K562 (cell line): ENCODE data around the gene PMIS2. TPM values are rescaled to one million over a fixed set of nuclear protein-coding genes. Genes with fewer than 3 reads are reported as not detected.

ENCODE experiments used
- CBFA2T3 ChIP-seq: fragments of 450-650 bp; IDR thresholded peaks from 2 replicates; pipeline ENCODE4 v1.6.1; 2017
- CBX3 ChIP-seq, 2 experiments: IDR thresholded peaks; 1 replicate in 1 of 2; 2 replicates in 1 of 2; pipeline ENCODE4 v1.6.1; 2012; ENCODE audit warnings: inconsistent platforms in 2 of 2, low read length in 2 of 2, borderline replicate concordance in 1 of 2, control low read depth in 1 of 2
- CEBPG ChIP-seq, 3 experiments: fragments of 200-800 bp in 1 of 3; sonication (Bioruptor generic) in 1 of 3; sonication (generic) in 1 of 3; formaldehyde crosslinking in 1 of 3; IDR thresholded peaks in 2 of 3; conservative IDR thresholded peaks in 1 of 3; 2 replicates each; pipeline versions ENCODE4 v1.6.1 to v1.8.0; 2016 to 2022; ENCODE audit warnings: missing compliant biosample characterization in 2 of 3, missing genetic modification characterization in 2 of 3, mild to moderate bottlenecking in 1 of 3, missing genetic modification reagents in 1 of 3
- CHCHD3 ChIP-seq: fragments of 250-450 bp; sonication (Bioruptor Pico); IDR thresholded peaks from 2 replicates; pipeline ENCODE4 v2.1.2; 2022; ENCODE audit warnings: mild to moderate bottlenecking
- GTF2E2 ChIP-seq: fragments of 200-800 bp; sonication (Bioruptor generic); IDR thresholded peaks from 2 replicates; pipeline ENCODE4 v1.6.1; 2016; ENCODE audit warnings: missing genetic modification characterization, missing compliant biosample characterization
- RNF2 ChIP-seq: sonication (generic); IDR thresholded peaks from 2 replicates; pipeline ENCODE4 v1.6.1; 2016
- SIN3B ChIP-seq: fragments of 450-650 bp; IDR thresholded peaks from 2 replicates; pipeline ENCODE4 v1.6.1; 2017; ENCODE audit warnings: low read depth, mild to moderate bottlenecking, moderate library complexity
- SRF ChIP-seq, 2 experiments: fragments of 250-450, 450-650 bp in 1 of 2; sonication (Bioruptor Pico) in 1 of 2; sonication (generic) in 1 of 2; formaldehyde crosslinking; IDR thresholded peaks; 2 replicates each; pipeline versions ENCODE4 v1.5.0 to v1.5.1; 2020 to 2022; ENCODE audit warnings: mild to moderate bottlenecking in 1 of 2, missing genetic modification reagents in 1 of 2
- ZNF592 ChIP-seq: fragments of 450-650 bp; IDR thresholded peaks from 2 replicates; pipeline ENCODE4 v1.6.1; 2017; ENCODE audit warnings: antibody characterized with exemption, mild to moderate bottlenecking
- polyA plus RNA-seq, 8 experiments: library from polyadenylated mRNA; depleted of rRNA in 4 of 8; stranded (reverse) in 5 of 8; unstranded in 3 of 8; fragments of >200 nt; fragmentation: Nextera tagmentation in 2 of 8; fragmentation: Illumina TruSeq in 1 of 8; extraction: Ambion mirVana in 2 of 8; extraction: Trizol in 1 of 8; gene quantifications; 2 replicates each; pipeline versions ENCODE4 v1.2.1 to v1.2.3, GENCODE V29; 2011 to 2014; ENCODE audit warnings: inconsistent platforms in 1 of 8, missing spikeins in 1 of 8
- total RNA-seq, 7 experiments: library from RNA; depleted of rRNA in 6 of 7; stranded (reverse); fragments of >200 nt in 6 of 7; fragmentation: Illumina TruSeq in 2 of 7; extraction: Trizol in 2 of 7; gene quantifications; 2 replicates each; pipeline versions ENCODE4 v1.2.1 to v1.2.3, GENCODE V29; 2011 to 2021; ENCODE audit warnings: low replicate concordance in 1 of 7
- TF ChIP-seq, protein P1 (sequence below): sonication (generic); formaldehyde crosslinking; IDR thresholded peaks from 2 replicates; pipeline ENCODE4 v1.4.0; 2020; ENCODE audit warnings: mild to moderate bottlenecking, missing genetic modification reagents
- TF ChIP-seq, protein P2 (sequence below), 3 experiments: fragments of 200-800 bp in 1 of 3; sonication (Bioruptor generic) in 1 of 3; sonication (generic) in 1 of 3; formaldehyde crosslinking in 1 of 3; IDR thresholded peaks; 2 replicates each; pipeline versions ENCODE4 v1.6.1 to v1.8.0; 2016 to 2022; ENCODE audit warnings: mild to moderate bottlenecking in 2 of 3, missing compliant biosample characterization in 2 of 3, missing genetic modification characterization in 2 of 3, missing genetic modification reagents in 1 of 3
- TF ChIP-seq, protein P3 (sequence below): sonication (generic); formaldehyde crosslinking; IDR thresholded peaks from 2 replicates; pipeline ENCODE4 v1.8.1; 2023; ENCODE audit warnings: mild to moderate bottlenecking, missing genetic modification reagents
- TF ChIP-seq, protein P4 (sequence below): sonication (generic); formaldehyde crosslinking; IDR thresholded peaks from 2 replicates; pipeline ENCODE4 v1.8.1; 2022; ENCODE audit warnings: missing genetic modification reagents

Gene PMIS2
- total and polyA plus RNA-seq, 9 of the 15 experiments (the other 6 are each of a cell fraction or from before 2014, with no cell fraction given), result not detected

- TF ChIP-seq, protein P1, sequence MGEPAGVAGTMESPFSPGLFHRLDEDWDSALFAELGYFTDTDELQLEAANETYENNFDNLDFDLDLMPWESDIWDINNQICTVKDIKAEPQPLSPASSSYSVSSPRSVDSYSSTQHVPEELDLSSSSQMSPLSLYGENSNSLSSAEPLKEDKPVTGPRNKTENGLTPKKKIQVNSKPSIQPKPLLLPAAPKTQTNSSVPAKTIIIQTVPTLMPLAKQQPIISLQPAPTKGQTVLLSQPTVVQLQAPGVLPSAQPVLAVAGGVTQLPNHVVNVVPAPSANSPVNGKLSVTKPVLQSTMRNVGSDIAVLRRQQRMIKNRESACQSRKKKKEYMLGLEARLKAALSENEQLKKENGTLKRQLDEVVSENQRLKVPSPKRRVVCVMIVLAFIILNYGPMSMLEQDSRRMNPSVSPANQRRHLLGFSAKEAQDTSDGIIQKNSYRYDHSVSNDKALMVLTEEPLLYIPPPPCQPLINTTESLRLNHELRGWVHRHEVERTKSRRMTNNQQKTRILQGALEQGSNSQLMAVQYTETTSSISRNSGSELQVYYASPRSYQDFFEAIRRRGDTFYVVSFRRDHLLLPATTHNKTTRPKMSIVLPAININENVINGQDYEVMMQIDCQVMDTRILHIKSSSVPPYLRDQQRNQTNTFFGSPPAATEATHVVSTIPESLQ (CRISPR knock-in tag), result 0 out of 2 replicates have a peak, but pooled peaks have one; percentile 51
- TF ChIP-seq, protein P2, sequence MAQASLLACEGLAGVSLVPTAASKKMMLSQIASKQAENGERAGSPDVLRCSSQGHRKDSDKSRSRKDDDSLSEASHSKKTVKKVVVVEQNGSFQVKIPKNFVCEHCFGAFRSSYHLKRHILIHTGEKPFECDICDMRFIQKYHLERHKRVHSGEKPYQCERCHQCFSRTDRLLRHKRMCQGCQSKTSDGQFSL (CRISPR knock-in tag; IDR thresholded peaks at IDR 0.05), result peak; percentile 26; the same call in 1 of the 2 replicates
- TF ChIP-seq, protein P2 (tag; IDR thresholded peaks at IDR 0.05), result no peak
- TF ChIP-seq CHCHD3 (no peak), CBFA2T3 (no peak), GTF2E2 (tag) (no peak), ZNF592 (no peak), RNF2 (no peak), SIN3B (no peak), SRF (CRISPR knock-in tag; IDR thresholded peaks at IDR 0.05) (no peak), CBX3 (IDR thresholded peaks at IDR 0.05; ENCODE audit: borderline replicate concordance in 1 of 2, low read length in 2 of 2) (peak in 1 of 2 experiments; percentile 59; a peak in 1 of 3 replicates), CEBPG (CRISPR knock-in tag; IDR thresholded peaks at IDR 0.05) (no peak), CEBPG (tag; conservative IDR thresholded peaks at IDR 0.05 in 1 of 2, IDR thresholded peaks at IDR 0.05 in 1 of 2) (no peak)
- TF ChIP-seq, protein P3, sequence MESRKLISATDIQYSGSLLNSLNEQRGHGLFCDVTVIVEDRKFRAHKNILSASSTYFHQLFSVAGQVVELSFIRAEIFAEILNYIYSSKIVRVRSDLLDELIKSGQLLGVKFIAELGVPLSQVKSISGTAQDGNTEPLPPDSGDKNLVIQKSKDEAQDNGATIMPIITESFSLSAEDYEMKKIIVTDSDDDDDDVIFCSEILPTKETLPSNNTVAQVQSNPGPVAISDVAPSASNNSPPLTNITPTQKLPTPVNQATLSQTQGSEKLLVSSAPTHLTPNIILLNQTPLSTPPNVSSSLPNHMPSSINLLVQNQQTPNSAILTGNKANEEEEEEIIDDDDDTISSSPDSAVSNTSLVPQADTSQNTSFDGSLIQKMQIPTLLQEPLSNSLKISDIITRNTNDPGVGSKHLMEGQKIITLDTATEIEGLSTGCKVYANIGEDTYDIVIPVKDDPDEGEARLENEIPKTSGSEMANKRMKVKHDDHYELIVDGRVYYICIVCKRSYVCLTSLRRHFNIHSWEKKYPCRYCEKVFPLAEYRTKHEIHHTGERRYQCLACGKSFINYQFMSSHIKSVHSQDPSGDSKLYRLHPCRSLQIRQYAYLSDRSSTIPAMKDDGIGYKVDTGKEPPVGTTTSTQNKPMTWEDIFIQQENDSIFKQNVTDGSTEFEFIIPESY (CRISPR knock-in tag), result peak; percentile 75; the same call in 1 of the 2 replicates
- TF ChIP-seq, protein P4, sequence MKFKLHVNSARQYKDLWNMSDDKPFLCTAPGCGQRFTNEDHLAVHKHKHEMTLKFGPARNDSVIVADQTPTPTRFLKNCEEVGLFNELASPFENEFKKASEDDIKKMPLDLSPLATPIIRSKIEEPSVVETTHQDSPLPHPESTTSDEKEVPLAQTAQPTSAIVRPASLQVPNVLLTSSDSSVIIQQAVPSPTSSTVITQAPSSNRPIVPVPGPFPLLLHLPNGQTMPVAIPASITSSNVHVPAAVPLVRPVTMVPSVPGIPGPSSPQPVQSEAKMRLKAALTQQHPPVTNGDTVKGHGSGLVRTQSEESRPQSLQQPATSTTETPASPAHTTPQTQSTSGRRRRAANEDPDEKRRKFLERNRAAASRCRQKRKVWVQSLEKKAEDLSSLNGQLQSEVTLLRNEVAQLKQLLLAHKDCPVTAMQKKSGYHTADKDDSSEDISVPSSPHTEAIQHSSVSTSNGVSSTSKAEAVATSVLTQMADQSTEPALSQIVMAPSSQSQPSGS, result no peak
Observed at GRCh38 chr19:35557539-35558399, 28.2 kb upstream of the PMIS2 start (continued).
